Vagina (tissue), 2 donors: ENCODE results near the gene KRTAP16-1.

Source experiments
- CTCF ChIP-seq, 3 experiments: fragments of 450-650 bp in 2 of 3; fragments of 200-600 bp in 1 of 3; sonication (generic) in 1 of 3; IDR thresholded peaks; one replicate each; pipeline ENCODE4 v1.5.1; 2017 to 2019; ENCODE audit warnings: antibody characterized with exemption in 3 of 3, mild to moderate bottlenecking in 2 of 3, moderate library complexity in 2 of 3
- POLR2A ChIP-seq, 2 donors: fragments of 450-650 bp; IDR thresholded peaks; one replicate each; pipeline ENCODE4 v1.6.1; 2017; ENCODE audit warnings: antibody characterized with exemption in 2 of 2, mild to moderate bottlenecking in 2 of 2, moderate library complexity in 2 of 2

- TF ChIP-seq CTCF (IDR thresholded peaks at IDR 0.05), result peak in 2 of 3 experiments; percentile 3 to 46
- TF ChIP-seq POLR2A (IDR thresholded peaks at IDR 0.05), result no peak
These were observed 20.3 kb upstream of the KRTAP16-1 start for GRCh38 chr17:41329279-41329948.
